Esophagus squamous epithelium (tissue), 4 donors: ENCODE measurements around the gene FNTB.

Source experiments
- POLR2A ChIP-seq, 4 donors: fragments of 450-650 bp; IDR thresholded peaks; one replicate each; pipeline ENCODE4 v1.6.1; 2017; ENCODE audit warnings: antibody characterized with exemption in 4 of 4, mild to moderate bottlenecking in 4 of 4, moderate library complexity in 3 of 4
- TF ChIP-seq, protein P1 (sequence below), 6 experiments: fragments of 450-650 bp in 4 of 6; fragments of 200-600 bp in 2 of 6; sonication (generic) in 2 of 6; IDR thresholded peaks; one replicate each; pipeline ENCODE4 v1.5.1; 2016 to 2019; ENCODE audit warnings: antibody characterized with exemption in 6 of 6, mild to moderate bottlenecking in 4 of 6, moderate library complexity in 4 of 6

GRCh38 chr14:65042296-65042695, 55.6 kb downstream of the FNTB start:
- TF ChIP-seq POLR2A (IDR thresholded peaks at IDR 0.05) = no peak
- TF ChIP-seq, protein P1, sequence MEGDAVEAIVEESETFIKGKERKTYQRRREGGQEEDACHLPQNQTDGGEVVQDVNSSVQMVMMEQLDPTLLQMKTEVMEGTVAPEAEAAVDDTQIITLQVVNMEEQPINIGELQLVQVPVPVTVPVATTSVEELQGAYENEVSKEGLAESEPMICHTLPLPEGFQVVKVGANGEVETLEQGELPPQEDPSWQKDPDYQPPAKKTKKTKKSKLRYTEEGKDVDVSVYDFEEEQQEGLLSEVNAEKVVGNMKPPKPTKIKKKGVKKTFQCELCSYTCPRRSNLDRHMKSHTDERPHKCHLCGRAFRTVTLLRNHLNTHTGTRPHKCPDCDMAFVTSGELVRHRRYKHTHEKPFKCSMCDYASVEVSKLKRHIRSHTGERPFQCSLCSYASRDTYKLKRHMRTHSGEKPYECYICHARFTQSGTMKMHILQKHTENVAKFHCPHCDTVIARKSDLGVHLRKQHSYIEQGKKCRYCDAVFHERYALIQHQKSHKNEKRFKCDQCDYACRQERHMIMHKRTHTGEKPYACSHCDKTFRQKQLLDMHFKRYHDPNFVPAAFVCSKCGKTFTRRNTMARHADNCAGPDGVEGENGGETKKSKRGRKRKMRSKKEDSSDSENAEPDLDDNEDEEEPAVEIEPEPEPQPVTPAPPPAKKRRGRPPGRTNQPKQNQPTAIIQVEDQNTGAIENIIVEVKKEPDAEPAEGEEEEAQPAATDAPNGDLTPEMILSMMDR (IDR thresholded peaks at IDR 0.05) = no peak
